Prostate gland (tissue), 2 donors: ENCODE measurements around the gene EP400.

Experiments used
- CTCF ChIP-seq, 4 experiments: fragments of 200-600 bp in 2 of 4; fragments of 450-650 bp in 2 of 4; sonication (generic) in 2 of 4; IDR thresholded peaks; 1 replicate in 3 of 4; 2 replicates in 1 of 4; pipeline ENCODE4 v1.5.1; 2016 to 2019; ENCODE audit warnings: antibody characterized with exemption in 4 of 4, mild to moderate bottlenecking in 2 of 4, moderate library complexity in 2 of 4
- POLR2A ChIP-seq: fragments of 450-650 bp; IDR thresholded peaks from one replicate; pipeline ENCODE4 v1.6.1; 2016; ENCODE audit warnings: antibody characterized with exemption, mild to moderate bottlenecking

- no peak for TF ChIP-seq CTCF (IDR thresholded peaks at IDR 0.05)
- TF ChIP-seq POLR2A = no peak
These were observed 44.1 kb upstream of the EP400 start for GRCh38 chr12:131905630-131906091.
